H9 (cell line): ENCODE results near the gene SHPK. TPM values are rescaled to one million over a fixed set of nuclear protein-coding genes. Genes with fewer than 3 reads are reported as not detected.

ENCODE experiments used
- DNase-seq: peaks from one replicate; pipeline ENCODE4 v3.0.0-alpha.2; 2017
- H2AFZ ChIP-seq: one replicate; pipeline ENCODE4 v1.6.1; 2013; ENCODE audit warnings: mild to moderate bottlenecking, low read length, control low read depth, moderate library complexity
- H2AK5ac ChIP-seq: 2 replicates; pipeline ENCODE4 v1.6.1; 2013; ENCODE audit warnings: low read length, control low read depth, mixed read lengths; ENCODE audit not compliant: insufficient read length
- H2BK120ac ChIP-seq: one replicate; pipeline ENCODE4 v1.6.1; 2013; ENCODE audit warnings: low read depth, mild to moderate bottlenecking, low read length, control low read depth, inconsistent platforms; ENCODE audit not compliant: poor library complexity, severe bottlenecking
- H2BK12ac ChIP-seq: 2 replicates; pipeline ENCODE4 v1.6.1; 2013; ENCODE audit warnings: low read length, control low read depth, mixed read lengths, low read depth; ENCODE audit not compliant: insufficient read length
- H2BK15ac ChIP-seq: 2 replicates; pipeline ENCODE4 v1.6.1; 2013; ENCODE audit warnings: low read depth, low read length, control low read depth
- H2BK20ac ChIP-seq: one replicate; pipeline ENCODE4 v1.6.1; 2013; ENCODE audit warnings: low read depth, mild to moderate bottlenecking, low read length, control low read depth, inconsistent platforms; ENCODE audit not compliant: poor library complexity, severe bottlenecking
- H2BK5ac ChIP-seq: 2 replicates; pipeline ENCODE4 v1.6.1; 2013; ENCODE audit warnings: low read length, control low read depth, mixed read lengths; ENCODE audit not compliant: insufficient read length
- H3K14ac ChIP-seq: 2 replicates; pipeline ENCODE4 v1.6.1; 2013; ENCODE audit warnings: low read length, control low read depth; ENCODE audit not compliant: insufficient read depth
- H3K18ac ChIP-seq: 2 replicates; pipeline ENCODE4 v1.6.1; 2013; ENCODE audit warnings: low read depth, mild to moderate bottlenecking, mixed read lengths, low read length, control low read depth; ENCODE audit not compliant: insufficient read length
- H3K23ac ChIP-seq: 2 replicates; pipeline ENCODE4 v1.6.1; 2013; ENCODE audit warnings: low read length, control low read depth, mixed read lengths, low read depth; ENCODE audit not compliant: insufficient read length
- H3K23me2 ChIP-seq: 2 replicates; pipeline ENCODE4 v1.6.1; 2013; ENCODE audit warnings: low read depth, mild to moderate bottlenecking, mixed read lengths, low read length, control low read depth; ENCODE audit not compliant: insufficient read length, poor library complexity, severe bottlenecking
- H3K27ac ChIP-seq: 2 replicates; pipeline ENCODE4 v1.5.1; 2013; ENCODE audit warnings: low read length, control low read depth, mixed read lengths, low read depth; ENCODE audit not compliant: insufficient read length
- H3K27me3 ChIP-seq: 2 replicates; pipeline ENCODE4 v1.6.1; 2013; ENCODE audit warnings: low read length, control low read depth, inconsistent platforms; ENCODE audit not compliant: insufficient read depth
- H3K4ac ChIP-seq: 2 replicates; pipeline ENCODE4 v1.6.1; 2013; ENCODE audit warnings: low read depth, mild to moderate bottlenecking, control low read depth, inconsistent platforms, low read length, moderate library complexity
- H3K4me1 ChIP-seq: 2 replicates; pipeline ENCODE4 v1.6.1; 2013; ENCODE audit warnings: low read length, control low read depth, inconsistent platforms; ENCODE audit not compliant: insufficient read depth
- H3K4me2 ChIP-seq: 2 replicates; pipeline ENCODE4 v1.6.1; 2013; ENCODE audit warnings: low read length, control low read depth, mixed read lengths; ENCODE audit not compliant: insufficient read length, insufficient read depth
- H3K56ac ChIP-seq: 2 replicates; pipeline ENCODE4 v1.6.1; 2013; ENCODE audit warnings: low read depth, mild to moderate bottlenecking, mixed read lengths, low read length, control low read depth; ENCODE audit not compliant: insufficient read length
- H3K79me1 ChIP-seq: 2 replicates; pipeline ENCODE4 v1.6.1; 2013; ENCODE audit warnings: low read depth, mild to moderate bottlenecking, moderate library complexity, low read length, control low read depth, inconsistent platforms; ENCODE audit not compliant: insufficient read depth, poor library complexity, severe bottlenecking
- H3K79me2 ChIP-seq: 2 replicates; pipeline ENCODE4 v1.6.1; 2013; ENCODE audit warnings: low read length, control low read depth, inconsistent platforms; ENCODE audit not compliant: insufficient read depth
- H3K9ac ChIP-seq: 2 replicates; pipeline ENCODE4 v1.6.1; 2013; ENCODE audit warnings: low read length, control low read depth, mixed read lengths; ENCODE audit not compliant: insufficient read length; ENCODE audit errors: extremely low read depth
- H3K9me3 ChIP-seq: one replicate; pipeline ENCODE4 v1.6.1; 2013; ENCODE audit warnings: low read depth, low read length, inconsistent platforms; ENCODE audit not compliant: control insufficient read depth
- H3T11ph ChIP-seq: one replicate; pipeline ENCODE4 v1.6.1; 2013; ENCODE audit warnings: mild to moderate bottlenecking, low read length, control low read depth, inconsistent platforms
- H4K20me1 ChIP-seq: one replicate; pipeline ENCODE4 v1.6.1; 2013; ENCODE audit not compliant: control insufficient read depth, insufficient read length, insufficient read depth
- H4K5ac ChIP-seq: 2 replicates; pipeline ENCODE4 v1.6.1; 2013; ENCODE audit warnings: low read depth, mild to moderate bottlenecking, mixed read lengths, low read length, control low read depth; ENCODE audit not compliant: insufficient read length
- H4K8ac ChIP-seq: replicated peaks from 2 replicates; pipeline ENCODE4 v1.6.1; 2013; ENCODE audit warnings: low read length, control low read depth, mixed read lengths, low read depth; ENCODE audit not compliant: insufficient read length
- H4K91ac ChIP-seq: 2 replicates; pipeline ENCODE4 v1.6.1; 2013; ENCODE audit warnings: low read depth, mild to moderate bottlenecking, moderate library complexity, mixed read lengths, low read length, control low read depth; ENCODE audit not compliant: insufficient read length
- H3K27ac Mint-ChIP-seq, 3 experiments: 2 replicates in 2 of 3; 3 replicates in 1 of 3; pipeline ENCODE4 v1.8.0; 2020 to 2021; ENCODE audit warnings: mixed read lengths in 3 of 3, mild to moderate bottlenecking in 1 of 3, moderate library complexity in 1 of 3
- H3K27me3 Mint-ChIP-seq: 2 replicates; pipeline ENCODE4 v1.8.0; 2021; ENCODE audit warnings: low read depth, mild to moderate bottlenecking, moderate library complexity, mixed read lengths
- H3K36me3 Mint-ChIP-seq, 3 experiments: 2 replicates in 2 of 3; 3 replicates in 1 of 3; pipeline ENCODE4 v1.8.0; 2020 to 2021; ENCODE audit warnings: low read depth in 3 of 3, mixed read lengths in 3 of 3; ENCODE audit not compliant: insufficient read depth in 1 of 3
- H3K4me1 Mint-ChIP-seq, 2 experiments: 2 replicates each; pipeline ENCODE4 v1.8.0; 2020; ENCODE audit warnings: mixed read lengths in 2 of 2
- H3K4me3 Mint-ChIP-seq, 2 experiments: 2 replicates in 1 of 2; 3 replicates in 1 of 2; pipeline ENCODE4 v1.8.0; 2020 to 2021; ENCODE audit warnings: mild to moderate bottlenecking in 2 of 2, mixed read lengths in 2 of 2, moderate library complexity in 1 of 2
- H3K9me3 Mint-ChIP-seq, 2 experiments: 2 replicates in 1 of 2; 3 replicates in 1 of 2; pipeline ENCODE4 v1.8.0; 2020; ENCODE audit warnings: mild to moderate bottlenecking in 2 of 2, mixed read lengths in 2 of 2, moderate library complexity in 1 of 2
- CTCF ChIP-seq: fragments of 200-600 bp; sonication (generic); conservative IDR thresholded peaks from 3 replicates; pipeline ENCODE4 v1.8.0; 2021; ENCODE audit warnings: antibody characterized with exemption, mild to moderate bottlenecking
- WGBS: extraction: QIAGEN DNeasy Blood & Tissue Kit; methylation state at CpG from one replicate; pipeline ENCODE4 v1.1.7; 2013; ENCODE audit warnings: missing lambda C conversion rate, low lambda C conversion rate, mixed read lengths; ENCODE audit not compliant: insufficient read length; ENCODE audit errors: extremely low coverage; 5-methylcytosine and 5-hydroxymethylcytosine counted together
- total RNA-seq: library from RNA; stranded (reverse); gene quantifications from 2 replicates; pipeline ENCODE4 v1.2.1, GENCODE V29; 2021

SHPK gene
- total RNA-seq, 1 experiment from 2014 or later = 27.0 TPM

GRCh38 chr17:3678095-3678820 lies 42.2 kb upstream of the SHPK start:
- no peak overlapping the region for H4K91ac ChIP-seq
- no peak overlapping the region for H3K9ac ChIP-seq
- H2BK20ac ChIP-seq = no peak overlapping the region
- H3K27me3 ChIP-seq = no peaks in the 10 kb centered on the region
- no peak overlapping the region for H2BK15ac ChIP-seq
- no peak overlapping the region for H4K8ac ChIP-seq
- H4K5ac ChIP-seq = no peak overlapping the region
- Mint-ChIP-seq H3K9me3 (no peaks in the 10 kb centered on the region), H3K4me1 (peaks cover 11 to 19% of the 10 kb centered on the region in 2 experiments), H3K36me3 (no peaks in the 10 kb centered on the region; a peak in 1 of 7 replicates), H3K27me3 (peaks cover 4% of the 10 kb centered on the region; the same call in 1 of the 2 replicates), H3K4me3 (no peak overlapping the region; a peak in 1 of 5 replicates), H3K27ac (peak overlapping the region in 1 of 3 experiments; percentile 82; a peak in 3 of 7 replicates)
- WGBS = no CpG with 5 or more reads among the region's 16 CpGs
- H3K4me1 ChIP-seq = no peaks in the 10 kb centered on the region
- no peak overlapping the region for H3K18ac ChIP-seq
- peak; percentile 91 for DNase-seq
- H3K14ac ChIP-seq = no peak overlapping the region
- no peak overlapping the region for H3K56ac ChIP-seq
- no peak overlapping the region for H3K23ac ChIP-seq
- no peaks in the 10 kb centered on the region for H4K20me1 ChIP-seq
- no peak overlapping the region for H2BK120ac ChIP-seq
- H3K4ac ChIP-seq = no peak overlapping the region
- no peak overlapping the region for H3K4me2 ChIP-seq
- H3T11ph ChIP-seq = no peak overlapping the region
- no peaks in the 10 kb centered on the region for H3K79me1 ChIP-seq
- peak; percentile 53 for TF ChIP-seq CTCF
- no peaks in the 10 kb centered on the region for H3K79me2 ChIP-seq
- H2BK5ac ChIP-seq = no peak overlapping the region
- H3K9me3 ChIP-seq = no peaks in the 10 kb centered on the region
- no peak overlapping the region for H2AFZ ChIP-seq
- no peak overlapping the region for H2BK12ac ChIP-seq
- no peak overlapping the region for H3K27ac ChIP-seq
- H3K23me2 ChIP-seq = no peaks in the 10 kb centered on the region
- no peak overlapping the region for H2AK5ac ChIP-seq
